Measurements from ENCODE around the gene AKIRIN1.
"Not testable (repeated sequence)": the region's sequence is repeated elsewhere in the genome, so short reads cannot be mapped to it uniquely, and the experiment has no call there.

AKIRIN1 gene

GRCh38 chr1:39046613-39047210 lies 55.6 kb downstream of the AKIRIN1 start:
- no peak for DNase-seq (ENCODE audit: low spot score)

- DNase-seq (ENCODE audit: low spot score): peak; percentile 70
Measured at GRCh38 chr1:39047374-39048229, 56.5 kb downstream of the AKIRIN1 start.

GRCh38 chr1:39048745-39049370 lies 57.8 kb downstream of the AKIRIN1 start:
- no peak for DNase-seq (ENCODE audit: low spot score)

GRCh38 chr1:39050001-39050400 lies 58.9 kb downstream of the AKIRIN1 start:
- DNase-seq (ENCODE audit: low spot score): no peak

- DNase-seq (ENCODE audit: low spot score): not testable (repeated sequence)
Measured at GRCh38 chr1:39051193-39051850, 60.2 kb downstream of the AKIRIN1 start.

- DNase-seq (ENCODE audit: low spot score): no peak
Measured at GRCh38 chr1:39051956-39052355, 60.9 kb downstream of the AKIRIN1 start.

GRCh38 chr1:39055213-39055710 lies 64.2 kb downstream of the AKIRIN1 start:
- not testable (repeated sequence) for DNase-seq (ENCODE audit: low spot score)
